ENCODE data around the gene LY86.

GRCh38 chr6:6635869-6636268, 47.3 kb downstream of the LY86 start:
- no peak for TF ChIP-seq EZH2phosphoT487 (IDR thresholded peaks at IDR 0.05; ENCODE audit: borderline replicate concordance, low read depth)
- no peak for TF ChIP-seq POLR2AphosphoS5 (IDR thresholded peaks at IDR 0.05; ENCODE audit: low read depth, low read length)
- no peak for TF ChIP-seq CTCF (IDR thresholded peaks at IDR 0.05)
- no peak for TF ChIP-seq RAD21 (IDR thresholded peaks at IDR 0.05; ENCODE audit: low read length)
- no peak for TF ChIP-seq TAF1 (IDR thresholded peaks at IDR 0.05; ENCODE audit: borderline replicate concordance, low read depth, low read length)
